Ishikawa (cell line): ENCODE measurements around the gene CPD.

Experiments used
- CREB1 ChIP-seq: IDR thresholded peaks from 2 replicates; pipeline ENCODE4 v1.6.1; 2012; ENCODE audit warnings: low read depth
- EGR1 ChIP-seq: IDR thresholded peaks from 2 replicates; pipeline ENCODE4 v1.6.1; 2012
- TEAD4 ChIP-seq: IDR thresholded peaks from 2 replicates; pipeline ENCODE4 v1.6.1; 2012
- TF ChIP-seq, protein P1 (sequence below): IDR thresholded peaks from 2 replicates; pipeline ENCODE4 v1.6.1; 2012

DNA sequence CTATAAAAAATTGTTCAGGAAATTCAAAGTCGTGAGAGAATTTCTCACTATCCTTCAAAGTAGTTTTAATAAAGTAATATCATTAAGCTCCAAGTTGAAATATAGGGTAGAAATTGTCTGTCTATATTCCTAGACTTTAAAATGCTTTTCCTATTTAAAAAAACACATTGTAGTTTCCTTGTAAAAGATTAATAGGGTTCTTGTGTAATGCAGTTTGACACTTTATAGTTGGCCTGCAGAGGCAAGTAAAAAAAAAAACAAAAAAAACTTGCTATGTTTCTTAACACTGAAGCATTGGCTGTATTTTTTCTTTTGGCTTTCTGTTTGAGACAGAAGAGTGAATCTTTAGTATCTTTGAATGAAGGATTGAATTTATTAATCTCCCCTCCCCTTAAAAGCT, 17.4 kb downstream of the CPD start:
- TF ChIP-seq EGR1 (no peak), TEAD4 (no peak), CREB1 (no peak)
- TF ChIP-seq, protein P1, sequence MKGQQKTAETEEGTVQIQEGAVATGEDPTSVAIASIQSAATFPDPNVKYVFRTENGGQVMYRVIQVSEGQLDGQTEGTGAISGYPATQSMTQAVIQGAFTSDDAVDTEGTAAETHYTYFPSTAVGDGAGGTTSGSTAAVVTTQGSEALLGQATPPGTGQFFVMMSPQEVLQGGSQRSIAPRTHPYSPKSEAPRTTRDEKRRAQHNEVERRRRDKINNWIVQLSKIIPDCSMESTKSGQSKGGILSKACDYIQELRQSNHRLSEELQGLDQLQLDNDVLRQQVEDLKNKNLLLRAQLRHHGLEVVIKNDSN: no peak
